Muscle of leg (tissue), 11 donors: ENCODE measurements around the gene COL5A2. TPM values are rescaled to one million over a fixed set of nuclear protein-coding genes. Genes with fewer than 3 reads are reported as not detected.

Source experiments
- DNase-seq: peaks from one replicate; pipeline ENCODE4 v3.0.0; 2013
- H3K27ac ChIP-seq: one replicate; pipeline ENCODE4 v1.5.1; 2013; ENCODE audit warnings: mild to moderate bottlenecking, low read length, control low read depth
- H3K27me3 ChIP-seq: one replicate; pipeline ENCODE4 v1.6.1; 2013; ENCODE audit warnings: low read length; ENCODE audit not compliant: control insufficient read depth, insufficient read depth
- H3K36me3 ChIP-seq: one replicate; pipeline ENCODE4 v1.6.1; 2013; ENCODE audit warnings: low read length; ENCODE audit not compliant: control insufficient read depth, insufficient read depth
- H3K4me1 ChIP-seq: one replicate; pipeline ENCODE4 v1.6.1; 2013; ENCODE audit warnings: low read length; ENCODE audit not compliant: control insufficient read depth, insufficient read depth
- H3K4me3 ChIP-seq: one replicate; pipeline ENCODE4 v1.5.1; 2013; ENCODE audit warnings: low read length, control low read depth
- H3K9me3 ChIP-seq: replicated peaks from 2 replicates; pipeline ENCODE4 v1.6.1; 2013; ENCODE audit warnings: low read depth, low read length; ENCODE audit not compliant: control insufficient read depth
- WGBS: methylation state at CpG from one replicate; pipeline ENCODE4 v1.1.5; 2013; ENCODE audit warnings: missing lambda C conversion rate; ENCODE audit not compliant: insufficient coverage; 5-methylcytosine and 5-hydroxymethylcytosine counted together
- polyA plus RNA-seq, 8 donors: library from polyadenylated mRNA; unstranded; fragments of 120-200 nt; gene quantifications; one replicate each; pipeline versions ENCODE4 v1.2.1 to v1.2.3, GENCODE V29; 2013; ENCODE audit warnings: inconsistent platforms in 1 of 8, low replicate concordance in 1 of 8; ENCODE audit not compliant: insufficient read length in 8 of 8, insufficient read depth in 1 of 8
- total RNA-seq: library from RNA; stranded (reverse); fragments of 120-200 nt; gene quantifications from one replicate; pipeline ENCODE4 v1.2.4, GENCODE V29; 2013

COL5A2 gene
- total and polyA plus RNA-seq, 9 donors = 297 to 792 (median 487) TPM

DNA sequence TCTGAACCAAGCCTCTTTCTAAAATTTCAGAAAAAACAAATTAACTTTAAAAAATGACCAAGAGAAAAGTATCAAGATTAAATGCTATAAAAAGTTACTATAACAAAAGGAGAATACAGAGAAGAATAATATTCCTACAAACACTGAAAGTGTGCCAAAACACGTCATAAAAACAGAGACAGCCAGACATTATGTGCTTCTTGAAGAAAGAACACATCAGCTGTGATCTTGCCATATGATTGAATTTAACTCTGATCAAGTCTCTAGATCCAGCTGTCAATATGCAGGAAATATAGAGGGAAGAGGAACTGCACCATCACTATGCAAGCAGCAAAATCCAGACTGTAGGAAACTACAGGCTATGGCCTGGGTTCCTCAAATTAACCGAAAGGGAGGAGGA is 33.7 kb upstream of the COL5A2 start:
- WGBS = no CpG with 5 or more reads among the region's 2 CpGs
- peak; percentile 87 for DNase-seq

GRCh38 chr2:189210250-189211087 is 30.9 kb upstream of the COL5A2 start:
- H3K27ac ChIP-seq = peak overlapping the region; percentile 96
- no peaks in the 10 kb centered on the region for H3K27me3 ChIP-seq
- H3K36me3 ChIP-seq = no peaks in the 10 kb centered on the region
- DNase-seq = peak; percentile 98
- peak overlapping the region; percentile 12 for H3K4me3 ChIP-seq
- peaks cover 3% of the 10 kb centered on the region for H3K4me1 ChIP-seq
- WGBS = 20% methylated on average over 2 of the region's 7 CpGs
- H3K9me3 ChIP-seq = no peaks in the 10 kb centered on the region

More for the DNA sequence above, 33.7 kb upstream of the COL5A2 start:
- Histone ChIP-seq H3K27me3 (no peaks in the 10 kb centered on the region), H3K36me3 (no peaks in the 10 kb centered on the region), H3K27ac (no peak overlapping the region), H3K4me1 (peaks cover 3% of the 10 kb centered on the region), H3K4me3 (no peak overlapping the region), H3K9me3 (no peaks in the 10 kb centered on the region)

- Histone ChIP-seq H3K36me3 (no peaks in the 10 kb centered on the region), H3K4me1 (peaks cover 3% of the 10 kb centered on the region), H3K27ac (no peak overlapping the region), H3K4me3 (no peak overlapping the region), H3K27me3 (no peaks in the 10 kb centered on the region), H3K9me3 (no peaks in the 10 kb centered on the region)
- WGBS = no CpG with 5 or more reads among the region's 1 CpG
- no peak for DNase-seq
Measured at GRCh38 chr2:189208254-189208653, 28.7 kb upstream of the COL5A2 start.

- Histone ChIP-seq H3K27me3 (no peaks in the 10 kb centered on the region), H3K36me3 (no peaks in the 10 kb centered on the region), H3K4me3 (no peak overlapping the region), H3K4me1 (no peaks in the 10 kb centered on the region), H3K27ac (no peak overlapping the region), H3K9me3 (no peaks in the 10 kb centered on the region)
- no peak for DNase-seq
- WGBS = no CpG with 5 or more reads among the region's 3 CpGs
Measured at GRCh38 chr2:189204322-189204941, 24.9 kb upstream of the COL5A2 start.

- Histone ChIP-seq H3K9me3 (no peaks in the 10 kb centered on the region), H3K4me3 (no peak overlapping the region), H3K4me1 (no peaks in the 10 kb centered on the region), H3K27me3 (no peaks in the 10 kb centered on the region), H3K36me3 (no peaks in the 10 kb centered on the region), H3K27ac (no peak overlapping the region)
- 80% methylated on average over 1 of the region's 4 CpGs for WGBS
- DNase-seq = no peak
Measured at GRCh38 chr2:189203177-189203799, 23.7 kb upstream of the COL5A2 start.

DNA sequence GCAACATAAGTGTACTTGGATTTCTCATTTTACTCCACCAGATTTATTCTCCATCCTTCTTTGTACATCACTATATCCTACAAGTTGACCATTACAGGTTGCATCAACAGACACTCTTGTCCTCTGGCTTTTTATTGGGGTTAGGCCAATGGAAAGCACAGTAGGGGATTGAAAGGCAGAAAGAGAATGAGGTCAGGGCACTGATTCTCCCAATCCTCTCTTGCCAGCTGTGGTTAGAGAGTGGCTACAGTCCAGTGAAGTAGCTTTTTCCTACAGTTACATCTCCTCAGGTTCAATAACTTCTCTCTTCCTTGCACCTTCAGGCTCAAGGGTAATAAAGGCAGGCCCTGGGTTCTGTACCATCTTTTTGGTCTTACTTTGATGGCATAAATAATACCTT is 20.2 kb upstream of the COL5A2 start:
- Histone ChIP-seq H3K36me3 (no peaks in the 10 kb centered on the region), H3K27me3 (no peaks in the 10 kb centered on the region), H3K4me3 (no peak overlapping the region), H3K27ac (no peak overlapping the region), H3K9me3 (no peaks in the 10 kb centered on the region), H3K4me1 (no peaks in the 10 kb centered on the region)
- no peak for DNase-seq

DNA sequence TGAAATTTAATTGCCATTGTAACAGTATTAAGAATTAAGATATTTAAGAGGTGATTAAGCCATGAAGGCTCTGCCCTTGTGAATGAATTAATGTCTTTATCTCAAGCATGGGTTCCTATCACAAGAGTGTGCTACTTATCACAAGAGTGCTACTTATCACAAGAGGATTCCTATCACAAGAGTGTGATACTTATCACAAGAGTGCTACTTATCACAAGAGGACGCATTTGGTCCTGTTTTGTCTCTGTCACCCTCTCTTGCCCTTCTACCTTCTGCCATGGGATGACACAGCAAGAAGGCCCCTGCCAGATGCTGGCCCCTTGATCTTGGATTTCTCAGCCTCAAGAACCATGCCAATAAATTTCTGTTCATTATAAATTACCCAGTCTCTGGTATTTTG is 13.2 kb upstream of the COL5A2 start:
- H3K27me3 ChIP-seq = no peaks in the 10 kb centered on the region
- no peak for DNase-seq
- no peaks in the 10 kb centered on the region for H3K9me3 ChIP-seq
- no peaks in the 10 kb centered on the region for H3K36me3 ChIP-seq
- H3K4me1 ChIP-seq = no peaks in the 10 kb centered on the region
- 100% methylated on average over 1 of the region's 1 CpG for WGBS
- H3K4me3 ChIP-seq = no peak overlapping the region
- H3K27ac ChIP-seq = no peak overlapping the region

DNA sequence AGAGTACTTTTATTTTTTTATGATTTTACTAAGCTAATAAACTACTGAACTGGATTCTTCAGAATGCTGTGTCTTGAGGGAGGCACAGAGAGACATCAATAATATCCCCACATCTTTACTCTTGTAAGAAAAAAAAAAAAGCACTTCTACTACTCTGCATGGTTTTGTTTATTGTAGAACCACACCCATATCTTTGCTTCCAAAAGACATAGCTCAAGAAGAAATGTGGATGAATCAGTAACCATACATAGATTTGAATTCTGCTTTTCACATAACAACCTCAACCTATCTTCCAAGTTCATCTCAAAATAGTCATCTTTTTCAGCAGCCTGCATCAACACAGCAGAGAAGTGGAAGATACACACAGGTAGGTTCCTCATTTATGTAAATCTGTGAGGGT is 12.2 kb upstream of the COL5A2 start:
- H3K9me3 ChIP-seq = no peaks in the 10 kb centered on the region
- no peaks in the 10 kb centered on the region for H3K27me3 ChIP-seq
- DNase-seq = no peak
- no peak overlapping the region for H3K4me3 ChIP-seq
- no peak overlapping the region for H3K27ac ChIP-seq
- no peaks in the 10 kb centered on the region for H3K4me1 ChIP-seq
- no peaks in the 10 kb centered on the region for H3K36me3 ChIP-seq

- Histone ChIP-seq H3K9me3 (no peaks in the 10 kb centered on the region), H3K27me3 (no peaks in the 10 kb centered on the region), H3K4me3 (no peak overlapping the region), H3K36me3 (no peaks in the 10 kb centered on the region), H3K27ac (no peak overlapping the region), H3K4me1 (no peaks in the 10 kb centered on the region)
- DNase-seq = no peak
- no CpG with 5 or more reads among the region's 3 CpGs for WGBS
Measured at GRCh38 chr2:189190685-189191084, 11.1 kb upstream of the COL5A2 start.

- Histone ChIP-seq H3K27me3 (no peaks in the 10 kb centered on the region), H3K4me1 (no peaks in the 10 kb centered on the region), H3K27ac (no peak overlapping the region), H3K4me3 (no peak overlapping the region), H3K9me3 (no peaks in the 10 kb centered on the region), H3K36me3 (no peaks in the 10 kb centered on the region)
- WGBS = 100% methylated on average over 2 of the region's 3 CpGs
- no peak for DNase-seq
Measured at GRCh38 chr2:189188115-189188805, 8.7 kb upstream of the COL5A2 start.
